Panc1 (cell line): ENCODE measurements around the gene FAM89A. TPM values are rescaled to one million over a fixed set of nuclear protein-coding genes. Genes with fewer than 3 reads are reported as not detected.

Source experiments
- ATAC-seq: fragments of 200-7000 bp; cut with Tn5 transposase; 2 replicates; pipeline ENCODE4 v1.9.1; 2020; ENCODE audit warnings: mild to moderate bottlenecking, moderate library complexity
- BruUV-seq: library from RNA; stranded (reverse); fragments of 400-500 nt; replicated peaks from 2 replicates; lab custom pipeline; 2021; lab: Mats Ljungman, UMichigan
- CTCF ChIA-PET: fragments of 300-600 bp; sonication (Branson Sonifier 250); formaldehyde crosslinking; loops from one replicate; lab custom pipeline; 2022; ENCODE audit warnings: antibody characterized with exemption; lab: Charles Lee
- POLR2A ChIA-PET: fragments of 300-600 bp; sonication (Branson Sonifier 250); formaldehyde crosslinking; loops from one replicate; lab custom pipeline; 2022; ENCODE audit warnings: antibody characterized with exemption; lab: Charles Lee
- DNase-seq: peaks from one replicate; pipeline ENCODE4 v3.0.0-alpha.2; 2010; ENCODE audit warnings: low read depth, low spot score
- H3K27ac ChIP-seq: 2 replicates; pipeline ENCODE4 v1.5.1; 2011; ENCODE audit warnings: mild to moderate bottlenecking, low read length, inconsistent platforms
- H3K27me3 ChIP-seq: fragments of 200-500 bp; sonication (Bioruptor generic); 2 replicates; pipeline ENCODE4 v1.6.0; 2014; ENCODE audit warnings: low read length, inconsistent platforms; ENCODE audit not compliant: control insufficient read depth, insufficient read depth
- H3K36me3 ChIP-seq: fragments of 200-500 bp; sonication (Bioruptor generic); 2 replicates; pipeline ENCODE4 v1.5.1; 2014; ENCODE audit warnings: inconsistent platforms, mild to moderate bottlenecking, low read length, moderate library complexity; ENCODE audit not compliant: control insufficient read depth, insufficient read depth
- H3K4me1 ChIP-seq: 2 replicates; pipeline ENCODE4 v1.5.1; 2011; ENCODE audit warnings: inconsistent platforms, mild to moderate bottlenecking, low read length, moderate library complexity; ENCODE audit not compliant: control insufficient read depth, insufficient read depth
- H3K4me3 ChIP-seq, 2 experiments: 2 replicates each; pipeline ENCODE4 v1.5.1; 2011 to 2012; ENCODE audit warnings: low read depth in 2 of 2, low read length in 2 of 2, mild to moderate bottlenecking in 2 of 2, inconsistent platforms in 1 of 2, moderate library complexity in 1 of 2
- H3K9me3 ChIP-seq: fragments of 200-500 bp; sonication (Bioruptor generic); 2 replicates; pipeline ENCODE4 v1.5.1; 2014; ENCODE audit warnings: low read depth, mild to moderate bottlenecking, inconsistent platforms, low read length, moderate library complexity; ENCODE audit not compliant: control insufficient read depth, insufficient read depth
- POLR2AphosphoS5 ChIP-seq: IDR thresholded peaks from 2 replicates; pipeline ENCODE4 v1.6.1; 2012; ENCODE audit warnings: mild to moderate bottlenecking, low read depth, low read length, moderate library complexity
- SIN3A ChIP-seq: IDR thresholded peaks from 2 replicates; pipeline ENCODE4 v1.6.1; 2012; ENCODE audit warnings: low read depth, mild to moderate bottlenecking, low read length, moderate library complexity, borderline replicate concordance; ENCODE audit not compliant: insufficient read depth
- TCF7L2 ChIP-seq: IDR thresholded peaks from 2 replicates; pipeline ENCODE4 v1.6.1; 2011; ENCODE audit warnings: mild to moderate bottlenecking, low read depth, low read length, inconsistent platforms
- in situ Hi-C: cut with HindIII; loops from 2 replicates; pipeline ENCODE4 v1.10.0; 2016; ENCODE audit warnings: low sequenced_read_pairs, low pct_unique_long_range_greater_than_20kb
- intact Hi-C: fragments of 100-400 bp; cut with micrococcal nuclease; formaldehyde crosslinking; loops from one replicate; pipeline ENCODE4 v1.10.0; 2022; ENCODE audit not compliant: unreplicated experiment
- total RNA-seq: library from RNA; stranded (reverse); gene quantifications from one replicate; pipeline ENCODE4 v1.2.1, GENCODE V29; 2021; ENCODE audit not compliant: unreplicated experiment
- TF ChIP-seq, protein P1 (sequence below), 2 experiments: IDR thresholded peaks; 2 replicates each; pipeline ENCODE4 v1.6.1; 2011 to 2012; ENCODE audit warnings: low read depth in 2 of 2, control low read depth in 1 of 2, low read length in 1 of 2, mild to moderate bottlenecking in 1 of 2, moderate library complexity in 1 of 2; ENCODE audit not compliant: insufficient read depth in 1 of 2
- TF ChIP-seq, protein P2 (sequence below): fragments of 450-650 bp; IDR thresholded peaks from 2 replicates; pipeline ENCODE4 v1.5.1; 2017; ENCODE audit warnings: mild to moderate bottlenecking

Gene FAM89A
- total RNA-seq, 1 experiment from 2014 or later, result 2.2 TPM

DNA sequence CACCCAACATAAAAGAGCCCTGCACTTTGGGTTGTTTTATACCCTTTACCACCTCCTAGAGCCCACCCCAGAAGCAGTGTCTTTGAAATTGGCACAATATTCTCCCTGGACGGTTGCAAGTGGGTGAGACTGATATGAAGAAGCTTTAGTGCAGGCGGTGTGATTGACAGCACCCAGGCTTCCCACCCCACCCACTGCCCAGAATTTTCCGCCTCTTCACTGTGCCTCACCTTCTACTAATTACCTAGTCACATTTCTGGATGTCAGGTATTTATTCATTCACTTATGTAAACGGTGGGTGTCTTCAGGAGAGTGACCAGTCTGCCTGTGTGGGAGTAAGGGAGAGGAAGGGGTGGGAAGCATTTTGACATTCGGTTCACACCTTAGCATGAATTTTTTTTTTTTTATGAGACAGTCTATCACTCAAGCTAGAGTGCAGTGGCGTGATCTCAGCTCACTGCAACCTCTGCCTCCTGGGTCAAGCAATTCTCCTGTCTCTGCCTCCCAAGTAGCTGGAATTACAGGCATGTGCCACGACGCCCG lies 1.7 kb upstream of the FAM89A start:
- ATAC-seq (no peak), DNase-seq (no peak)
- ChIA-PET POLR2A (no interaction called here), CTCF (no interaction called here)
- in situ Hi-C loops (no loop called here), intact Hi-C loops (no loop called here)
- H3K4me1 ChIP-seq, result no peaks in the 10 kb centered on the region
- no TSS peak for BruUV-seq
- peaks cover 20% of the 10 kb centered on the region for H3K27me3 ChIP-seq
- H3K4me3 ChIP-seq, result no peak overlapping the region
- H3K27ac ChIP-seq, result no peak overlapping the region
- no peaks in the 10 kb centered on the region for H3K9me3 ChIP-seq
- H3K36me3 ChIP-seq, result peaks cover 3% of the 10 kb centered on the region; the same call in 1 of the 2 replicates
- TF ChIP-seq, protein P1, sequence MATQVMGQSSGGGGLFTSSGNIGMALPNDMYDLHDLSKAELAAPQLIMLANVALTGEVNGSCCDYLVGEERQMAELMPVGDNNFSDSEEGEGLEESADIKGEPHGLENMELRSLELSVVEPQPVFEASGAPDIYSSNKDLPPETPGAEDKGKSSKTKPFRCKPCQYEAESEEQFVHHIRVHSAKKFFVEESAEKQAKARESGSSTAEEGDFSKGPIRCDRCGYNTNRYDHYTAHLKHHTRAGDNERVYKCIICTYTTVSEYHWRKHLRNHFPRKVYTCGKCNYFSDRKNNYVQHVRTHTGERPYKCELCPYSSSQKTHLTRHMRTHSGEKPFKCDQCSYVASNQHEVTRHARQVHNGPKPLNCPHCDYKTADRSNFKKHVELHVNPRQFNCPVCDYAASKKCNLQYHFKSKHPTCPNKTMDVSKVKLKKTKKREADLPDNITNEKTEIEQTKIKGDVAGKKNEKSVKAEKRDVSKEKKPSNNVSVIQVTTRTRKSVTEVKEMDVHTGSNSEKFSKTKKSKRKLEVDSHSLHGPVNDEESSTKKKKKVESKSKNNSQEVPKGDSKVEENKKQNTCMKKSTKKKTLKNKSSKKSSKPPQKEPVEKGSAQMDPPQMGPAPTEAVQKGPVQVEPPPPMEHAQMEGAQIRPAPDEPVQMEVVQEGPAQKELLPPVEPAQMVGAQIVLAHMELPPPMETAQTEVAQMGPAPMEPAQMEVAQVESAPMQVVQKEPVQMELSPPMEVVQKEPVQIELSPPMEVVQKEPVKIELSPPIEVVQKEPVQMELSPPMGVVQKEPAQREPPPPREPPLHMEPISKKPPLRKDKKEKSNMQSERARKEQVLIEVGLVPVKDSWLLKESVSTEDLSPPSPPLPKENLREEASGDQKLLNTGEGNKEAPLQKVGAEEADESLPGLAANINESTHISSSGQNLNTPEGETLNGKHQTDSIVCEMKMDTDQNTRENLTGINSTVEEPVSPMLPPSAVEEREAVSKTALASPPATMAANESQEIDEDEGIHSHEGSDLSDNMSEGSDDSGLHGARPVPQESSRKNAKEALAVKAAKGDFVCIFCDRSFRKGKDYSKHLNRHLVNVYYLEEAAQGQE (IDR thresholded peaks at IDR 0.05; ENCODE audit: insufficient read depth in 1 of 2, low read depth in 2 of 2, low read length in 1 of 2), result no peak
- TF ChIP-seq, protein P2, sequence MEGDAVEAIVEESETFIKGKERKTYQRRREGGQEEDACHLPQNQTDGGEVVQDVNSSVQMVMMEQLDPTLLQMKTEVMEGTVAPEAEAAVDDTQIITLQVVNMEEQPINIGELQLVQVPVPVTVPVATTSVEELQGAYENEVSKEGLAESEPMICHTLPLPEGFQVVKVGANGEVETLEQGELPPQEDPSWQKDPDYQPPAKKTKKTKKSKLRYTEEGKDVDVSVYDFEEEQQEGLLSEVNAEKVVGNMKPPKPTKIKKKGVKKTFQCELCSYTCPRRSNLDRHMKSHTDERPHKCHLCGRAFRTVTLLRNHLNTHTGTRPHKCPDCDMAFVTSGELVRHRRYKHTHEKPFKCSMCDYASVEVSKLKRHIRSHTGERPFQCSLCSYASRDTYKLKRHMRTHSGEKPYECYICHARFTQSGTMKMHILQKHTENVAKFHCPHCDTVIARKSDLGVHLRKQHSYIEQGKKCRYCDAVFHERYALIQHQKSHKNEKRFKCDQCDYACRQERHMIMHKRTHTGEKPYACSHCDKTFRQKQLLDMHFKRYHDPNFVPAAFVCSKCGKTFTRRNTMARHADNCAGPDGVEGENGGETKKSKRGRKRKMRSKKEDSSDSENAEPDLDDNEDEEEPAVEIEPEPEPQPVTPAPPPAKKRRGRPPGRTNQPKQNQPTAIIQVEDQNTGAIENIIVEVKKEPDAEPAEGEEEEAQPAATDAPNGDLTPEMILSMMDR, result no peak
- TF ChIP-seq SIN3A (no peak), TCF7L2 (no peak), POLR2AphosphoS5 (no peak)

DNA sequence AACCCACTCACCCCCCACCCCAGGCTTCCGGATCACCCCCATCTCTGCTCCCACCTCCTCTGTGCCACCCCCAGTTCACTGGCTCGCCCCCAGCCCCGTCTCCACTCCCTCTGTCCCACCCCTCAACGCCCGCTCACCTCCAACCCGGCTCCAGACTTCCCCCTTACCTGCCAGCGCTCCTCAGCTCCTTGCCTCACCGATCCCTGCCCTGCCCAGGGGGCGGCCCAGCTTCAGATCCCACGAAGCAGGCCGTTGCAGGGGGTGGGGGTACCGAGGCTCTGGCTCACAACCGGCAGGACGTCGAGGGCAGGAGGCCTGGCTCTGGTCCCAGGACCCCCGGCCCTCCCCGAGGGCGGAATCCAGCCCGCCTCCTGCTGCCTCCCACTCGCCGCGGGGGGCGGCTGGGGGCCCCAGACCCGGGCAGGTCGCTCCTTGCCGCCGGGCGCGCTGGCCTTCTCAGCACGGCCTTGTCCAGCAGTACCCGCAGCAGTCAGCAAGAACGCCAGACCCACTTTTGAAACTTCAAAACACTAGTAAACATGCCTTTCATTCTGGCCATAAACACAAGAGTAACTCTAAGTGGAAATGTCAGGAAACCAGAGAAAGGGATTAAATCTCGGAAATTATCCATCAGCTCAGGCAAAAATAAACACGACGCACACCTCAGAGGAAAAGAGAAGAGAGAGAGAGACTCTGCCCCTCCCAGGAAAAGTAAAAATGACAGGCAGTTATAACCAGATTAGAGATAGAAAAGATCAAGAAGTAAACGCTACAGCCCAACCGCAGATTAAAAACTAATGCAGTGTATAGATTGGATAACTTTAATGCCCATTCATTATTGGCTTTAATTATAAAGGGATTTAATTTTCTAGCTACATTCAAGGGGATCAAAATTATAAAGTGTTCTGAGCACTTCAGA lies 1.0 kb upstream of the FAM89A start:
- TF ChIP-seq POLR2AphosphoS5, result no peak
- no peak for TF ChIP-seq TCF7L2
- TF ChIP-seq, protein P2, result no peak
- no peak for TF ChIP-seq SIN3A
- DNase-seq (no peak), ATAC-seq (no peak)
- CTCF ChIA-PET, result no interaction called here
- no peak overlapping the region for H3K27ac ChIP-seq
- no TSS peak for BruUV-seq
- peak overlapping the region; percentile 35 to 52 for H3K4me3 ChIP-seq
- peaks cover 20% of the 10 kb centered on the region for H3K27me3 ChIP-seq
- in situ Hi-C loops (no loop called here), intact Hi-C loops (no loop called here)
- H3K4me1 ChIP-seq, result no peaks in the 10 kb centered on the region
- H3K9me3 ChIP-seq, result no peaks in the 10 kb centered on the region
- H3K36me3 ChIP-seq, result peaks cover 3% of the 10 kb centered on the region; the same call in 1 of the 2 replicates
- POLR2A ChIA-PET, result interaction anchor here (0.6 kb wide), 1 partner anchor 15 kb away, joined by 4 read pairs; no protein-coding TSS in a partner anchor
